Smooth muscle cell (in vitro differentiated cells): Measurements from ENCODE around the gene LRPAP1. TPM values are rescaled to one million over a fixed set of nuclear protein-coding genes. Genes with fewer than 3 reads are reported as not detected.
"Not testable (repeated sequence)": the region's sequence is repeated elsewhere in the genome, so short reads cannot be mapped to it uniquely, and the experiment has no call there.

ENCODE experiments used
- DNase-seq: peaks from one replicate; lab custom pipeline; 2025; ENCODE audit not compliant: unreplicated experiment; lab: John Stamatoyannopoulos, UW
- H2AFZ ChIP-seq: fragments of 200-600 bp; sonication (generic); 2 replicates; pipeline ENCODE4 v1.6.0; 2016; ENCODE audit warnings: antibody characterized with exemption, low read depth, mild to moderate bottlenecking
- H3F3A ChIP-seq: fragments of 200-600 bp; sonication (generic); 2 replicates; pipeline ENCODE4 v1.6.0; 2017; ENCODE audit warnings: antibody characterized with exemption, low read depth
- H3K27ac ChIP-seq: fragments of 200-600 bp; sonication (generic); 2 replicates; pipeline ENCODE4 v1.5.1; 2016; ENCODE audit warnings: low read depth, mild to moderate bottlenecking
- H3K27me3 ChIP-seq: fragments of 200-600 bp; sonication (generic); 2 replicates; pipeline ENCODE4 v1.6.1; 2016; ENCODE audit warnings: low read depth, mild to moderate bottlenecking
- H3K36me3 ChIP-seq: fragments of 200-600 bp; sonication (generic); 2 replicates; pipeline ENCODE4 v1.5.1; 2016; ENCODE audit warnings: low read depth
- H3K4me1 ChIP-seq: fragments of 200-600 bp; sonication (generic); 2 replicates; pipeline ENCODE4 v1.5.1; 2016; ENCODE audit warnings: low read depth
- H3K4me2 ChIP-seq: fragments of 200-600 bp; sonication (generic); 2 replicates; pipeline ENCODE4 v1.6.0; 2016; ENCODE audit warnings: mild to moderate bottlenecking
- H3K4me3 ChIP-seq: fragments of 200-600 bp; sonication (generic); 2 replicates; pipeline ENCODE4 v1.5.1; 2016; ENCODE audit warnings: mild to moderate bottlenecking
- H3K79me2 ChIP-seq: fragments of 200-600 bp; sonication (generic); 2 replicates; pipeline ENCODE4 v1.6.0; 2016; ENCODE audit warnings: low read depth, mild to moderate bottlenecking
- H3K9ac ChIP-seq: fragments of 200-600 bp; sonication (generic); 2 replicates; pipeline ENCODE4 v1.6.0; 2016; ENCODE audit warnings: low read depth
- H3K9me3 ChIP-seq: fragments of 200-600 bp; sonication (generic); replicated peaks from 2 replicates; pipeline ENCODE4 v1.5.1; 2016; ENCODE audit warnings: low read depth
- H4K20me1 ChIP-seq: fragments of 200-600 bp; sonication (generic); 2 replicates; pipeline ENCODE4 v1.6.0; 2016; ENCODE audit warnings: low read depth
- WGBS: methylation state at CpG from one replicate; pipeline ENCODE4 v1.1.7; 2016; ENCODE audit warnings: low lambda C conversion rate; 5-methylcytosine and 5-hydroxymethylcytosine counted together
- polyA plus RNA-seq: library from polyadenylated mRNA; unstranded; fragments of >200 nt; fragmentation: Nextera tagmentation; extraction: Ambion mirVana; gene quantifications from 2 replicates; pipeline ENCODE4 v1.2.1, GENCODE V29; 2016
- total RNA-seq: library from RNA; depleted of rRNA; stranded (reverse); fragments of >200 nt; gene quantifications from 2 replicates; pipeline ENCODE4 v1.2.3, GENCODE V29; 2014
- TF ChIP-seq, protein P1 (sequence below): fragments of 200-600 bp; sonication (generic); IDR thresholded peaks from 2 replicates; pipeline ENCODE4 v1.5.1; 2017; ENCODE audit warnings: borderline replicate concordance, mild to moderate bottlenecking, antibody characterized with exemption; ENCODE audit not compliant: insufficient read depth, poor library complexity, severe bottlenecking

The LRPAP1 gene
- total and polyA plus RNA-seq, 2 experiments from 2014 or later: 82.6 to 277 TPM

DNA sequence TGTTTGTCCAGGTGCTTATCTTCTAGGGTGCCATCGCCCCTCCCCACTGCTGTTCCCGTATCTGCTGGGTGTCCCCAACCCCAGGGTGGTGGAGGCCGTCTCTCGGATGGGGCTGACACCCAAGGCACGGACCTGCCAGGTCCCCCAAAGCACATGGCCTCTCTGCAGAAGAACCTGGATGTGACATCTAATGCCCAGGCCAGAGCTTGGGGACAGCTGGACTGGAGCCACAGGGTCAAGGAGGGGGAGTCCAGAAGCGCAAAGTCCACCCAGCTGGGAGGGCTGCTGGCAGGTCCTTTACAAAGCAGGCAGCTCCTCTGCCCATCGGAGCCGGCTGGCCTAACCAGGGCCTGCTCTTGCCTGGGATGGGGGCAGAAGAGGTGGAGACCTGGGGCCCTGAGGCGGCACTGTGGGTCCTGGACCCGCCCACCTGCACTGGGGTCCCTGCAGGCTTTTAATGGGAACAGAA, 69.9 kb downstream of the LRPAP1 start:
- Histone ChIP-seq H3K4me2 (no peak overlapping the region), H3F3A (no peaks in the 10 kb centered on the region), H3K27ac (no peak overlapping the region), H3K4me3 (no peak overlapping the region), H3K36me3 (no peaks in the 10 kb centered on the region), H3K9ac (no peak overlapping the region), H2AFZ (no peak overlapping the region), H3K79me2 (no peaks in the 10 kb centered on the region), H4K20me1 (no peaks in the 10 kb centered on the region), H3K9me3 (no peaks in the 10 kb centered on the region), H3K27me3 (peaks cover 31% of the 10 kb centered on the region), H3K4me1 (no peaks in the 10 kb centered on the region)
- TF ChIP-seq, protein P1, sequence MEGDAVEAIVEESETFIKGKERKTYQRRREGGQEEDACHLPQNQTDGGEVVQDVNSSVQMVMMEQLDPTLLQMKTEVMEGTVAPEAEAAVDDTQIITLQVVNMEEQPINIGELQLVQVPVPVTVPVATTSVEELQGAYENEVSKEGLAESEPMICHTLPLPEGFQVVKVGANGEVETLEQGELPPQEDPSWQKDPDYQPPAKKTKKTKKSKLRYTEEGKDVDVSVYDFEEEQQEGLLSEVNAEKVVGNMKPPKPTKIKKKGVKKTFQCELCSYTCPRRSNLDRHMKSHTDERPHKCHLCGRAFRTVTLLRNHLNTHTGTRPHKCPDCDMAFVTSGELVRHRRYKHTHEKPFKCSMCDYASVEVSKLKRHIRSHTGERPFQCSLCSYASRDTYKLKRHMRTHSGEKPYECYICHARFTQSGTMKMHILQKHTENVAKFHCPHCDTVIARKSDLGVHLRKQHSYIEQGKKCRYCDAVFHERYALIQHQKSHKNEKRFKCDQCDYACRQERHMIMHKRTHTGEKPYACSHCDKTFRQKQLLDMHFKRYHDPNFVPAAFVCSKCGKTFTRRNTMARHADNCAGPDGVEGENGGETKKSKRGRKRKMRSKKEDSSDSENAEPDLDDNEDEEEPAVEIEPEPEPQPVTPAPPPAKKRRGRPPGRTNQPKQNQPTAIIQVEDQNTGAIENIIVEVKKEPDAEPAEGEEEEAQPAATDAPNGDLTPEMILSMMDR: no peak
- no peak for DNase-seq
- WGBS: 82% methylated on average over 6 of the region's 10 CpGs

DNA sequence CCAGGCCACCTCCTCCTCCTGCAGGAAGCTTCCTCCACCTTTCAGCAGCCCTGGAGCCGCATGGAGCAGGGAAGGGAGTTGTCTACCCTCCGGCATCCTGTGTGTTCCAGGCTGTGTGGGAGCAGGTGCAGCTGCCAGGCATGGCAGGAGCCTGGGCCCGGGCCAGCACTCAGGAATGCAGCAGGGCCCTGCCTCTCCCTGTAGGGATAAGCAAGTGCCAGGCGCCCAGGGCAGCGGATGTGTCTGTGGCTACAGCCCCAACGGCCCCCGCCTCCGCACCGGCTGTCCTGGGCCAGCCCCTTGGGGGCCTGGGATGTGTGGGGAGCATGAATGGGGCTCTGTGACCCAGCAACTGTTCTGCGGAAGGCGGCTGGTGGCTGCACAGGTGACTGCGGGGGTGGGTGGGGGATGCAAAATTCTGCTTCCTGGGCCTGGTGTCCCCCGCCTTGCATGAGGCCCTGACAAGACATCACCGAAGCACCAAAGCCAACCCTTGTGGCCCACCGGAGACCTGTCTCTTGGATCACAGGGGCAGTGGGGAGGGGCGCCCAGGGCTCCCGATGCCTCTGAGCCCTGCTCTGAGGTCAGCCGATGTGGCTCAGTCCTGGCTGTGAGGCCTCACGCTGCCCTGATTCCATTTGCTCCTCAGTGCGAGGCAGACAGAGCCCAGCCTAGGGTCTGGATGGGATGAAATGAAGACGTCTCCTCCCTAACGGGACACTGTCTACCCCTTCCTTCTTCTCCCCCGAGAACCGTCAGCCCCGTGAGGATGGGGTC, 70.5 kb downstream of the LRPAP1 start:
- WGBS: 92% methylated on average over 19 of the region's 25 CpGs
- Histone ChIP-seq H3K27ac (no peak overlapping the region), H3K9me3 (no peaks in the 10 kb centered on the region), H3K4me2 (no peak overlapping the region), H3K27me3 (peaks cover 31% of the 10 kb centered on the region), H3K36me3 (no peaks in the 10 kb centered on the region), H3K9ac (no peak overlapping the region), H2AFZ (no peak overlapping the region), H3K4me3 (no peak overlapping the region), H3K79me2 (no peaks in the 10 kb centered on the region), H3K4me1 (no peaks in the 10 kb centered on the region), H3F3A (no peaks in the 10 kb centered on the region), H4K20me1 (no peaks in the 10 kb centered on the region)
- DNase-seq: no peak
- TF ChIP-seq, protein P1: no peak

DNA sequence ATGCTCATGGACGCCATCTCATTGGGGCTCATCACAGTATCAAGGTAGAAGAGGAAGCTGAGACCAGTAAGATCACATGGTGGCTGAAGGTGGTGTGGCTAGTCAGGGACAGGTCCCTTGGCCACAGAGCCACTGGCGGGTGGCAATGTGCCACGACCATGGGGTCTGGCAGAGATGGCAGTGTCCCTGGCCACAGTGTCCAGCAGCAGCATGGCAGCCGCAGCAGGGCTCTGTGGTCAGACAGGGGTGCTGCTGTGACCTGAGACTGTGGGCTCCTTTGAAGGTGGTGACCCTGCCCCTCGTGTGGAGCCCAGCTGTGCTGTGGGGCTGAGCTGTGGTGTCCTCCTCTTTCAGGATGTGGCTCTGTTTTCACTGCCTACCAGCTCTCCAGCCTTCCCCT, 71.3 kb downstream of the LRPAP1 start:
- TF ChIP-seq, protein P1: no peak
- no peaks in the 10 kb centered on the region for H3K4me1 ChIP-seq
- H3K27ac ChIP-seq: no peak overlapping the region
- no peak overlapping the region for H3K9ac ChIP-seq
- no peaks in the 10 kb centered on the region for H3K36me3 ChIP-seq
- no peaks in the 10 kb centered on the region for H4K20me1 ChIP-seq
- peaks cover 27% of the 10 kb centered on the region for H3K27me3 ChIP-seq
- no peak for DNase-seq
- H3K4me2 ChIP-seq: no peak overlapping the region
- H3F3A ChIP-seq: no peaks in the 10 kb centered on the region
- H3K79me2 ChIP-seq: no peaks in the 10 kb centered on the region
- H3K4me3 ChIP-seq: no peak overlapping the region
- no peaks in the 10 kb centered on the region for H3K9me3 ChIP-seq
- H2AFZ ChIP-seq: no peak overlapping the region
- WGBS: 92% methylated on average over 5 of the region's 5 CpGs

DNA sequence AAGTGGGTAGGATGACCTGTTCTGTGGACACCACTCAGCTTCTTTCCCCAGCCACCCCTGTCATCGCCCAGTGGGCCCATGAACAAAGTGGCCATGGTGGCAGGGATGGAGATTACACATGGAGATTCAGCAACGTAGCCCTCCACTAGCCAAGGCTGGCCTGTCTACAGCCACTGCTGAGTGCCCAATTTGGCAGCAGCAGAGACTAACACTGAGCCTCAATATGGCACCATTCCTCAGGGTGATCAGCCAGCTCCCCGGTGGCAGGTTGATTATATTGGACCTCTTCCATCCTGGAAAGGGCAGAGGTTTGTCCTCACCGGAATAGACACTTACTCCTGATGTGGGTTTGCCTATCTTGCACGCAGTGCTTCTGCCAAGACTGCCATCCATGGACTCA, 73.1 kb downstream of the LRPAP1 start:
- not testable (repeated sequence) for H3K4me2 ChIP-seq, H3K9me3 ChIP-seq, H3K4me3 ChIP-seq

More for the DNA sequence above, 73.1 kb downstream of the LRPAP1 start:
- H3K27ac ChIP-seq, H2AFZ ChIP-seq, H3K4me1 ChIP-seq, H4K20me1 ChIP-seq, H3K36me3 ChIP-seq, H3K79me2 ChIP-seq, H3F3A ChIP-seq, H3K9ac ChIP-seq, DNase-seq: not testable (repeated sequence)
- 93% methylated on average over 5 of the region's 5 CpGs for WGBS
- H3K27me3 ChIP-seq: peaks cover 22% of the 10 kb centered on the region
